NCI-H2081 treated with DMSO at 0.1 percent for 48 hours (cell line): ENCODE measurements around the gene KRTAP10-8.
"Not testable (repeated sequence)": the region's sequence is repeated elsewhere in the genome, so short reads cannot be mapped to it uniquely, and the experiment has no call there.

Experiments
- DNase-seq: peaks from one replicate; lab custom pipeline; 2025; lab: John Stamatoyannopoulos, UW

Gene KRTAP10-8

DNA sequence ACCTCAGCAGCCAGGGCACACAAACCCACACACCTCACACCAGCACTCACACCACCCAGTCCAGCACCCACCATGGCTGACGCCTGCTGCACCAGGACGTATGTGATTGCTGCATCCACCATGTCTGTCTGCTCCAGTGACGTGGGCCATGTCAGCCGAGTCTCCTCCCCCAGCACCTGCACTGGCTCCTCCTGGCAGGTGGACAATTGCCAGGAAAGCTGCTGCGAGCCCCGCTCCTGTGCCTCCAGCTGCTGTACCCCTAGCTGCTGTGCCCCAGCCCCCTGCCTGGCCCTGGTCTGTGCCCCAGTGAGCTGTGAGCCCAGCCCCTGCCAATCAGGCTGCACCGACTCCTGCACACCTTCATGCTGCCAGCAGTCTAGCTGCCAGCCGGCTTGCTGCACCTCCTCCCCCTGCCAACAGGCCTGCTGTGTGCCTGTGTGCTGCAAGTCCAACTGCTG is at the start of gene KRTAP10-8:
TSS of gene KRTAP10-8 (plus strand) at position 51 of the 458 bp plus-strand sequence. CDS start at position 73, 22 bp downstream.
- DNase-seq = no peak

DNA sequence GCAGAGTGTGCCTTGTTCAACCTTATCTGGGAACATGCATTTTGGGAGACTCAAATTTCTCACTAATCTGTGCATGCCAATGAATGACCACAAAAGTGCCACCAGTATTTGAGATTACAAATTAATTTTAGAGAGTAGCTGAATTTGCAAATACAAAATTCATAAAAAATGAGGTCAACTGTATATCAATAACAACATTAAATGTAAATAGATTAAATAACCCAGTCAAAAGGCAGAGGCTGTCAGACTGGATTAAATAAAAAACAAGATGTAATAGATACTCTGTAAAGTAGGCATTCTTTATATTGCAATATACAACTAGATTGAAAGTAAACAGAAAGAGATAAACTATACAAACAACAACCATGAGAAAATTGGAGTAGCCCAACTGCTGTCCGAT is 47.8 kb upstream of the KRTAP10-8 start:
- no peak for DNase-seq

DNA sequence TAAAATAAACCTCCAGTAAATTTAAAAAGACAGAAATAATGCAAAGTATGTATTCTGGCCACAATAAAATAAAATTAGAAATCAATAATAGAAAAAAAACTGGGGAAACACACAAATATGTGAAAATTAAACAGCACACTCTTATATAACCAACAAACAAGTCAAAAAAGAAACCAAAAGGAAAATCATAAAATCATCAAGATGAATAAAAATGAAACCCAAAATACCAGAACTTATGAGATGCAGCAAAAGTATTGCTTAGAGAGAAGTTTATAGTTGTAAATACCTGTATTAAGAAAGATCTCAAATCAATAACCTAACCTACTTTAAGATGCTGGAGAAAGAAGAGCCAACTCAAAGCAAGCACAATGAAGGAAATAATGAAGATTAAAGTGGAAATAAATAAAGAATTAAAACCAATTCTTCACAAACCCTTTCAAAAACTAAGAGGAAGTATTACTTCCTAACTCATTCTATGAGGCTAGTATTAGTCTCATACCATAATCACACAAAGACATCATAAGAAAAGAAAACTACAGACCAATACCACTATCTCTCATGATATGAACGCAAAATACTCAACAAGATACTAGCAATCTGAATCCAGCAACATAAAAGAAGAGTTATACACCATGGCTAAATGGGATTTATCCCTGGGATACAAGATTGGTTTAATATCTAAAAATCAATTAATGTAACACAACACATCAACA is 46.8 kb upstream of the KRTAP10-8 start:
- no peak for DNase-seq

DNA sequence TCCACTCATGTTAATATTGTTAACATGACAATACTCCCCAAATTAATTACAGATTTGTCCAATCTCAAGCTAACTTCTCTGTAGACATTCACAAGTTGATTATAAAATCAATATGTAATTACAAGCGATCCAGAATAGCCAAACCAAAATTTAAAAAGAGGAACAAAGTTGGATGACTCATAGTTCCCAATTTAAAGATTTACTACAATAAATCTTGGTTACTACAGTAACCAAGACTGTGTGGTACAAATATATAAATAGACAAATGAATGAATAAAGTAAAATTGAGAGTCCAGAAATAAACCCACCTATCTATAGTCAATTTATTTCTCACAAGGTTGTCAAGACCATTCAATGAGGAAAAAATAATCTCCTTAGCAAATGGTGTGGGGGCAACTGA is 45.5 kb upstream of the KRTAP10-8 start:
- DNase-seq = no peak

- no peak for DNase-seq
Observed at GRCh38 chr21:44567481-44568171, 44.3 kb upstream of the KRTAP10-8 start.

DNA sequence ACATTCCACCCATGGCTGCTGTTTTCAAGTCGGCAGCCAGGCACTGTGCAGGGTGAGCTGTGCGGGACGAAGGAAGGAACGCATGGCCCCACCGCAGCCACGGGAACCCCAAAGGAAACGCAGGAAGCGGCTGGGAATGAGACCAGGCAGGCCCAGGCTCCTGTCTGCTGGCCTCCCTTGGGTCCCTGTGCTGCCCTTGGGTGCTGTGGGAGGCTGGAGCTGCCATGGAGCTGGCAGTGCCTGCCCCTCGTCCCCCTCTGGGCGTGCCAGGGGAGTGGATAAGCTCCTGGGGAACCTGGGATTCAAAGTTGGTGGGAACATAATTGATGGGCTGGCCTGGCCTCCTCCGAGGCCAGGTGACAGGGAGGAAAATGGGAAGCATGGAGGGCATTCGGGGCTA is 43.6 kb upstream of the KRTAP10-8 start:
- no peak for DNase-seq

DNA sequence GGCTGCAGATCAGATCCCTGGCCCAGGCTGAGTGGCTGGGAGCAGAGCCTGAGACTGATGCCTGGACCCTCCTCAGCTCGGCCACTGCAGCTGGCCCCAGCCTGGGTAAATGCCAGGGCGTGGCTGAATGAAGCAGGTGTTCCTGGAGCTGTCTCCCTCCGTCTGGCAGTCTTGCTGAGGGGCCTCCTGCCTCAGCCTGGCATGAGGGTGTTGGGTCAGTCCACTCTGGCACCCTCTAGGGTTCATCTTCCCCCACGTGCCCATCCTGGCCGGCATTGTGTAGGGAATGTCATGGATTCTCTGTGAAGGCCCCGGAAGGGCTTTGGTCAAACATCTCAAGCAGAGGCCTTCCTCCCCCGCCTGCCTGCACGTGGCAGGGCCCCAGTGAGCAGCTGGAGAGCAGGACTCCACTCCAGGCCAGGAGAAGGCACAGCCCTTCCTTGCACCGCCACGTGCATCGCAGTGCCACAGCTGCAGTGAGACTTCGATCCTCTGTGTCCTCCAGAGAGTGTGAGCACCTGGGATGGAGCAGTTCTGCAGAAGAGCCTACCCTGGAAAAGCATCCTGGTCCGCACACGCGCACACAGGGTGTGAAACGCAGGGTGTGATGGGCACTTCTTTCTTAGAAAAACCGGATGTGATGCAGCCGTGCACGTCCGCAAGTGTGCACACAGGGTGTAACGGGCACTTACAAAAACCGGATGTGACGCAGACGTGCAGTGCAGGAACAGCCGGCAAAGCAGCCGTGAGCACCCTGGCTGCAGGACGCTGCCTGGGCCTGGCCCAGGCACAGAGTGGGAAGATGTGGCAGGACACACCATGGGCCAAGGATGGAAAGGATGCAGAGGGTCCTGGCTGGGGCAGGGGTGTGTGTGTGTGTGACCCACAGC is 43.0 kb upstream of the KRTAP10-8 start:
- no peak for DNase-seq

GRCh38 chr21:44569861-44570517 is 41.9 kb upstream of the KRTAP10-8 start:
- DNase-seq = no peak

DNA sequence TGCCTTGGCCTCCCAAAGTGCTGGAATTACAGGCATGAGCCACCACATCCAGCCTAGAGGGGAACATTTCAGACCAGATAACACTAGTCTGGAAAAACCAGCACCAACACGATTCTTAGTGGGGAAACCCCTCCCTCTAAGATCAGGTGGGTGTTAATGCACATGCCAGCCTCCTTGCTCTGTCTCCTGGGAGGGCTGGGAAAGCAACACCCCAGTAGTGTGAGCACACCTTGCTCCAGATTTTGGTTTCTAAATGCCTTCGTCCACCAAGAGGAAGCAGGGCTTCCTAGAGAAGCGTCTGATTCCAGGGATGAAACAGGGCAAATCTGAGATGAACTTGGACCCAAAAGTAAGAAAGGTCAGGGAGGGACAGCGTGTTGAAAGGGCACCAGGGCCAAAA is 40.6 kb upstream of the KRTAP10-8 start:
- no peak for DNase-seq

DNA sequence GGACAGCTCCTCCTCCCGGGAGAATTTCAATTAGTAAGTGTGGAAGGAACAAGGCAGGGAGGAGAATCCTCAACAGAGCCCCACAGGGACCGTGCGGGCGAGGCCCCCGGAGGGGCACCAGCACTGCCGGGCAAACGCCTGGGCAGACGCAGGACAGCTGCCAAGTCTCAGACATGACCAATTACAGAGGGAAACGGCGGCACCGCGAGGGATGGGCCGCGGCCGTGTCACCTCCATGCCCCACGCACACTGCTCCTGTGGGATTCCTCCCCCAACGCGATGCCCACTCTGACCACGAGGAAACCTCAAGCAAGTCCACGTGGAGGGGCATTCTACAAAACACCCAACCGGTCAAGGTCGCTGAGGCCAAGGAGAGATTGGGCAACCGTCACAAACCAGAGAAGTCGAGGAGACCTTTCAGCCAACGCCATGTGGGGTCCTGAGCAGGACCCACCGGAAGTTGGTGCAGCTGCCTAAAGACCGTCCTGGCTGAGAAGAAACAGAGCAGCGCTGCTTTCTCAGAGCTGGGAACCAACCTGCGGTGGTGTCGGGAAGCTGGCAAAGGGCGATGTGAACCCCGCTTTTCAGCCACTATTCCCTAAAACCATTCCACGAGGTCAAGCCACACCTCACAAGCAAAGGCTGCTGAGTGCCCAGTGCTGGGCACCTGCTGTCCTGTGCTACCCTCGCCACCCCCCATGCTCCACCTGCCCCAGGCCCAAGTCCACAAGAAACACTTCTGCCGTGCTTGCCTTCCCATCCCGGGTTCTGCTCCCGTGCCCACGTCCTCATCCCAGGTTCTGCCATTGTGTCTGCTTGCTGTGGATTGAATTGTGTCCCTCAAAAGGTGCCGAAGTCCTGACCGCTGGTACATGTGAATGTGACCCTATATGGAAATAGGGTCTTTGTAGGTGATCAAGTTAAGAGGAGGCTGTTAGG is 39.8 kb upstream of the KRTAP10-8 start:
- DNase-seq = no peak

DNA sequence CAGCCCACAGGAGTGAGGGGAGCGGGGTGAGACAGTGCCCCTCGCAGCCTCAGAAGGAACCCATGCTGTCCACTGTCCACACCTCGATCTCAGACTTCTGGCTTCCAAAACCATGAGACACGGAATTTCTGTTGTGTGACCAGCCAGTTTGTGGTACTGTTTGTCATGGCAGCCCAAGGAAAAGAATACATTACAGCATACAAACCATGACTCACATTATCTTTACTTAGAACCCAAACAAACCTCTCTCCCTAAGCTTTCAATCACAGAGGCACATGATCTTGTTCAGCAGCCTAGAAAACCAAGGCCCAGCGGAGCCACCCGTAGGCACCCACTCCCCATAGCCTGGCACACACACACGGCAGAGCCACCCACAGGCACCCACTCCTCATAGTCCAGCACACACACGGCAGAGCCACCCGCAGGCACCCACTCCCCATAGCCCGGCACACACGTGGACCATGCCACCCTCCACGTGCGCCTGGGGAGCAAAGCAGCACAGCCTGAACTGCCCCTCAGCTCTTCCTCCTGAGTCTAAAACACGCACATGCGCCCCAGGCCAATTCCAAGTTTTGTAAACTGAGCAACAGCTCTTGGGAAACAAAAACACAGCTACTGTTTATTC is 38.8 kb upstream of the KRTAP10-8 start:
- DNase-seq = no peak

- not testable (repeated sequence) for DNase-seq
Observed at GRCh38 chr21:44573630-44574456, 38.0 kb upstream of the KRTAP10-8 start, which contains the start of gene KRTAP10-4. KRTAP10-4 (plus strand) TSS chr21:44573729; CDS start chr21:44573759, 30 bp downstream.

DNA sequence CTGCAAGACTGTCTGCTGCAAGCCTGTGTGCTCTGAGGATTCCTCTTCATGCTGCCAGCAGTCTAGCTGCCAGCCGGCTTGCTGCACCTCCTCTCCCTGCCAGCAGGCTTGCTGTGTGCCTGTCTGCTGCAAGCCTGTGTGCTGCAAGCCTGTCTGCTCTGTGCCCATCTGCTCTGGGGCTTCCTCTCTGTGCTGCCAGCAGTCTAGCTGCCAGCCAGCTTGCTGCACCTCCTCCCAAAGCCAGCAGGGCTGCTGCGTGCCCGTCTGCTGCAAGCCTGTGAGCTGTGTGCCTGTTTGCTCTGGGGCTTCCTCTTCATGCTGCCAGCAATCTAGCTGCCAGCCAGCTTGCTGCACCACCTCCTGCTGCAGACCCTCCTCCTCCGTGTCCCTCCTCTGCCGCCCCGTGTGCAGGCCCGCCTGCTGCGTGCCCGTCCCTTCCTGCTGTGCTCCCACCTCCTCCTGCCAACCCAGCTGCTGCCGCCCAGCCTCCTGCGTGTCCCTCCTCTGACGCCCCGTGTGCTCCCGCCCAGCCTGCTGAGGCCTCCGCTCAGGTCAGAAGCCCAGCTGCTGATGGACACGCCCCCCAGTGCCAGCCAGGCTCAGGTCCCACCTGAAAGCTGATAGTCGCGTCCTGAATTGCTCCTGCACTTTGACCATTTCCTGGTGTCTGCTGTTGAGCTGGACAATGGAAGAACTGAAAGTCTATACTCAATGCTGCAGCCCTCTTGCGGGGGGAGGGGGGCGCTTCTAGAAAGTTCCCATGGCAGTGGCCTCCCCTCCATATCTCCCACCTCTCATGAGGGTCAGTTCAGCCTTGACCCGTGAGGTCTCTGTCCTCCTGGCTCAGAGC is 37.2 kb upstream of the KRTAP10-8 start:
- no peak for DNase-seq

DNA sequence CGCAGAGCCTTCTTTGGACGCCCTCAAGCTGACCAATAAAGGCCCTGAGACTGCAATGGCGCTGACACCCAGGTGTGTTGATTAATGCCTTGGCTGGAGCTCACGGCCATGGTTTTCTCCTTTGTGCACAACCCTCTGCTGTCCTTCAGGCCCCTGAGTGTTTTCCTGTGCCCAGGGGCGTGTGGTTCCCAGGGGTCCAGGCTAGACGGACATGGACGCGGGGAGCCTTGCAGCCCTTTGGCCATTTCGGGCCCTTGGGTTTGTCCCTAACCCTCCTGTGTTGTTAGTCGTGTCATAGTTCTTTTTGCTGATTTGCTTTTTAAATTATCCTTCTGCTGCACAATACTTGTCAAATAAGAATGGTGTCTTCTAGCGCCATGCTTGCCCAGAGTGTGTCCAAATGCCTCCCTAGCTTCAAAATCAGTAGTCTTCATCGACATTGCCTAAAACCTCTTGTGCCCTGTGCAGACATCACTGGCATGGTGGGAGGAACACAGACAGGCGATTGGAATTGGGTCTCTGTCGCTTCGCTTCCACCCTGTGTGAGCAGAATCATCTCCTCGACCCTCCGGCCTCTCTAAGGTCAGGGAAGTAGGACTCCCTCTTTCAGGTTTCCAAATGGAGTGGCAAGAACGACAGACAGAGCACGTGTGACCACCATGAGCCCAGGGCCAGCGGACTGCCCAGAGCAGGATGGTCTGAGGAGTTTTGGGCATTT is 36.4 kb upstream of the KRTAP10-8 start:
- no peak for DNase-seq

GRCh38 chr21:44576025-44576420 is 35.9 kb upstream of the KRTAP10-8 start:
- no peak for DNase-seq

- no peak for DNase-seq
Observed at GRCh38 chr21:44578371-44579055, 33.4 kb upstream of the KRTAP10-8 start.
